GM19324 (cell line): ENCODE results near the gene AGBL4.

Experiments
- ATAC-seq: cut with Tn5 transposase; IDR thresholded peaks from one replicate; pipeline ENCODE4 v1.9.1; 2021; ENCODE audit warnings: mild to moderate bottlenecking, moderate library complexity; ENCODE audit not compliant: unreplicated experiment, low FRiP score

Gene AGBL4

DNA sequence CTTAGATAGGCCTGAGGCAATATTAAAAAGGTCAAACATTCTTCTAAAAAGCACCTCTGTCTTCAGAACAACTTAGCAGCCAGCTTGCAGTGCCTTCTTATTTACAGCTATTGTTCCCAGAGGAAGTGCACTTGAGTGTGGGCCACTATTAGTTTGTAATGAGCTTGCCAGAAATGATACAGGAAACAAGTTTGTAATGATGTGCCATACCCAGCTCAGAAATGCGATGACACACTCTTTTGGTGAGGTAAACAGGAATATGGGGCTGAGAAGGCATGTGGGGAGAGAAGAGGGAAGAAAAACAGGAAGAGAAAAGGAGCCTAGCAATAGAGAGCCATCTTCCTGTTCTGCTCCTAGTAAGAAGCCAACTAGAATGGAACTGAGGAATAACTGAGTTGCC, 295.4 kb downstream of the AGBL4 start:
- no peak for ATAC-seq

DNA sequence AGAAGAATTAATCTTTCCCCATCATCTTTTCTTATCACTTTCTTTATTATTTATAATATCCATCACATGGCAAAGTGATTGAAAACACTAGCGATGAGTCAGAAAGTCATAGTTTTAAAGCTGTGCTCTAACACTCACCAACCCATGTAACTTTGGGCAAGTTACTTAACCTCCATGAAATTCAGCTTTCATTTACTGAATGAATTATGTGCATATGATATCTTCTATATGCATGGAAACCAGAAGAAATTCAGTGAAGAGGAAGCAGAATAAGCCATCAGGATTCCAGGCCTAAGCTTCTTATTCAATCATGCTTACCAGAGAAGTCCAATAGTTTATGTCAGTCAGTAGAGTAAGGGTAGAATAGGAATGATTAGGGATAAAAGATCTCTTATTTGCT, 300.1 kb downstream of the AGBL4 start:
- ATAC-seq = no peak

DNA sequence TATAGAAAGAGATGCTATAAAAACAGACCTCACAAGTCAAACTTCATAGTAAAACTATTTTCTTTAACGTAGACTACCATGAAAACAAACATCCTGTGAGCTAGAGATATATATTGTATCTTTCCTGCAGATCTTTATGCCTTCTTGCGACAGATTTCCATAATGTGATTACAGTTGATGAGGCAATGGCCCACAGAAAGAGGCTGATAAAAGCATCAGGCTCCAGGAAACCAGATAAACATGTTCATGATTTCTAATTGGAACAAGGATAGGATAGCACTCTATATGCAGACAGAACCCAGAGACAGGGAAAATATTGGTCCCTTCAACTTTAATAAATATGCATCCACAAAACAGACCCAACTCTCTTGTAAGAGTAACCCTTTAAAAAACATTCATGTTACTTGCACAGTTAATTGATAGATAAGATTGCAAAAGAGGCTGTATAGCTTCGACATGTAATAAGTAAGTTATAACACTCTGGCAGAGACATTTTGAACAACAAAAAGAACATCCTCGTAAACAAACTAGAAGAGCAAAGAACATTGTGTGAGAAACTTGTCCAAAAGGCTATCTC, 329.4 kb downstream of the AGBL4 start:
- ATAC-seq = no peak

DNA sequence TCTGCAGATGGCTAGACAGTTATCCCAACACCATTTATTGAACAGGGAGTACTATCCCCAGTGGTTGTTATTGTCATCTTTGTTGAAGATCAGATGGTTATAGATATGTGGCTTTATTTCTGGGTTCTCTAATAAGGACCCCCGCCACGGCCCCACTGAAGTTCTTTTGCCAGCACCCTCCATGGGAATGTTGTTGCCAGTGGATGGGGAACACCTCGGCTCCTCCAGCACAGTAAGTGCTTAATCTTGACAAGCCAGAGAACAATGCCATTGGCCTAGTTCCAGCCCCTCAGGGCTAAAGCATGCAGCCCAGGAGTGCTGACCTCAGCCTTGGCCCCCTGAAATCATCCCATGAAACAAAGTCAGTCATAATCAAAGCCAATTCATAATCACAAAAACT, 337.6 kb downstream of the AGBL4 start:
- no peak for ATAC-seq

DNA sequence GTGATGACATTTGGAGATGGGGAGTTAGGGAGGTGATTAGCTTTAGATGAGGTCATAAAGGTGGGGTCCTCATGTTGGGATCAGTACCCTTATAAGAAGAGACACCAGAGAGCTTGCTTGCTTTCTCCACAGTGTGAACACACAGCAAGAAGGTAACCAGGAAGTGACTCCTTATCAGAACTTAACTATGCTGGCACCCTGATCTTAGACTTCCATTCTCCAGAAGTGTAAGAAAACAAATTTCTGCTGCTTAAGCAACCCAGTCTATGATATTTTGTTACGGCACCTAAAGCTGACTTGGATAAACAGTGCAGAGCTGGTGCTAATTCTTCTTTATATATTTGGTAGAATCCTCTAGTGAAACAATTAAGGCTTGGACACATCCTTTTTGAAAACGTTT, 346.0 kb downstream of the AGBL4 start:
- ATAC-seq = no peak

DNA sequence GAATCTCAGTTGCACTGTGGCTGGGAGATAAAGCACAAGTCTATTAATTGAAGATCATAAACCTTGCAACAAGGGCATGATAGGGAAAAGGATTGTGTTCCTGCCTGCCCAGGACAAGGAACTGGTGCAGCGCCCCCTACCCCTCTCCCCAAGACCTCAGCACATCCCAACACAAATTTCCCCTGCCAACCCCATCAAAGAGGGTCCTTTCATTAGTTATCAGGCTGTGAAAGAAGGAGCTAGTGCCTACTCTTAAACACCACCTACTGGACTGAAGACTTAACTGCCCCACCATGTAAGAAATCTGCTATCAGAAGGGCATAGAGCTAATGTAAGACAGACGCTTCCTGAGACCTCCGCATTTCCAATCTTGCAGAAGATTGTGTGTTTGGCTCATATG, 372.6 kb downstream of the AGBL4 start:
- ATAC-seq = no peak

DNA sequence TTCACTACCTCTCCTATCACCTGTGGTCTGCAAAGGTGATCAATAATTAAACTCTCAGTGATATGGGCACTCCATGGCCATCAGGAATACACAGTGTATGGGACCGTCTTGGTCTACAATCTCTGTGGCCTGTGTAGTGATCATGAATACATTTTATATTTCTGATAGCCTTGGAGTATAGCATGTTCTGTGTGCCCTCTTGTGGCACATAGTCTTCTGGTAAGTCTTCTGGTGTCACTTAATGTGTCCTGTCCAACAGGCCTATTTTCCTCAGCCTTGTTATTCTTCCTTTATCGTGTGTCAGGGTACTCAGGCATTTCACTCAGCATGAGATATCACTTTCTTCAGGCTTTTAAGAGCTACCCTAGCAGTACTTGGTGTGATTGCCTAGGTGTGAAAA, 393.6 kb downstream of the AGBL4 start:
- no peak for ATAC-seq

DNA sequence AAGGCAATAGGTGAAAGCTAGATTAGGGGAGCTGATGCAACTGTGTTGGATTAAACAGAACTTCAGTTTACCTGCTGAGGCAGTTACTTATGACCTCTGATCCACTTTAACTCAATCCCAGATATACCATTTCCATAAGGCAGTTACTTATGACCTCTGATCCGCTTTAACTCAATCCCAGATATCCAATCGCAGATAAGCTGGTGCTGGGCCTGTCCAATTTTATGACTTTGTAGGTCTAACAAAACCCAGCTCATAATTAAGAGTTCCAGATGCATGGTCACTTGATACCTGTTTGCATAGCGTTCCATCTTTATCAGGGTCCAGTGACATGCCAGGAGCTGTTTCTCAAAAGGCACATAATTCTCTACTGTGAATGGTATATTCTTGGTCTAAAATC, 396.0 kb downstream of the AGBL4 start:
- no peak for ATAC-seq

DNA sequence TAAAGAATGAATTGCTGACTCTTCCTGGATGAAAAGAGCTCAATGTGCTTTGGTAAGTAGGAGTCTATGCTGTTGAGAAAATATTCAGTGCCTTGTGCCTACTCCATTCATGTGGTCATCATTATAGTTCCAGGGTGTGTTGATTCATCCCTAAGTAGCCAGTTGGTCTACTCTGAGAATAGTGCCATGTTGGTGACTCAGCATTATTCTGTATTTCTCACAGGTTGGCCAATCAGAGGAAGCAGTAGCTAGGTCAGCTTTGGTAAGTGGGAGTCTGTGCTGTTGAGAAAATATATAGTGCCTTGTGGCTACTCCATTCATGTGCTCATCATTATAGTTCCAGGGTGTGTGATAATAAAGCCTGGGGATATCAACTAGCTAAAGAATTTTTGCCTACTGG, 397.3 kb downstream of the AGBL4 start:
- no peak for ATAC-seq

DNA sequence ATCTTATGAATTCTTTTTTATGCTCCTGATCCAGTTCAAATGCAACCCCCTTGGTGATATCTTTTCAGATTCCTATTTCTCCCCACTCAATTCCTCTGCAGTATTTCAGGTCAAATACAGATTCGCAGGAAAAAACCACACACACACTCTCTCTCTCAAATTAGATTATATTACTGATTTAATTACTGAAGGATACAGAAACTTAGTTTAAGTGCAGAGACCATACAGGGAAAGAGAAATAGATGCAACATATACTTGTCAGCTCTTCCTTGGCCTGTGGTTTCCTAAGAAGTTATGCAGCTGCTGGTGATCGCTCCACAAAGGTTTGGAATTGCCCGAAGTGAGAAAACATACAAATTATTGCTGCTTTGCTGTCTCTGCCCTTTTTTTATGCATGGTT, 400.9 kb downstream of the AGBL4 start:
- ATAC-seq = no peak

DNA sequence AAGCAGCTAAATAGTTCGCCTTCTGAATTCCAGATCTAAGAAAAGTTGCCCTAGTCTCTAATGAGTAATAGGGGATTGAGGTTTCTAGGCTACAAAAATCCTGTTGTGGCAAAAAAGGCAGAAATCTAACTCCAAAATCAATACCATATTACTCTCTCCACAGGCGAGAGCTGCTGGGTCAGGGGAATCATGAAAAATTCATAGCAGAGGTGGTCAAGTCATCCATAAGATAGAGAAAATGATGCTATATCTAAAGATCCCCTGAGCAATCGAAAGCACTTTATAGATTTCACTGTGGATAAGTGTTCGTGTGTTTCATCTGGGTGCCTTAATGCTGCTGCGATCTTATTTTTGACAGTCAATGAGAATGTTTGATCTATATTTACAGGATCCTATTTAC, 417.7 kb downstream of the AGBL4 start:
- no peak for ATAC-seq

DNA sequence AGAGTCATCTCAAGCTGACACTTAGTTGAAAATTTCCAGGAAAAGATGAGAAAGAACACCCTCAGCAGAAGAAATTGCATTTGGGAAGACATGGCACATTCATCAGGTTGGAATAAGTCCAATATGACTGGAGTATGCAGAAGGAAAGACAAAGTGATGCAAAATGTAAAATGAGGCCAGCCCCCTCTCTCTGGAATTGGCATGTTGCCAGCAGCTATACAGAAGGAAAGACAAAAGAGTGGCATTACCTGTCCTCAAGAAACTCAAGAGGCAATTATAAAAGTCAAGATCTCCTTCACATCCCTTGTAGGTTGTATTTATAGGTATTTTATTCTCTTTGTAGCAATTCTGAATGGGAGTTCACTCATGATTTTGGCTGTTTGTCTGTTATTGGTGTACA, 426.3 kb downstream of the AGBL4 start:
- no peak for ATAC-seq

DNA sequence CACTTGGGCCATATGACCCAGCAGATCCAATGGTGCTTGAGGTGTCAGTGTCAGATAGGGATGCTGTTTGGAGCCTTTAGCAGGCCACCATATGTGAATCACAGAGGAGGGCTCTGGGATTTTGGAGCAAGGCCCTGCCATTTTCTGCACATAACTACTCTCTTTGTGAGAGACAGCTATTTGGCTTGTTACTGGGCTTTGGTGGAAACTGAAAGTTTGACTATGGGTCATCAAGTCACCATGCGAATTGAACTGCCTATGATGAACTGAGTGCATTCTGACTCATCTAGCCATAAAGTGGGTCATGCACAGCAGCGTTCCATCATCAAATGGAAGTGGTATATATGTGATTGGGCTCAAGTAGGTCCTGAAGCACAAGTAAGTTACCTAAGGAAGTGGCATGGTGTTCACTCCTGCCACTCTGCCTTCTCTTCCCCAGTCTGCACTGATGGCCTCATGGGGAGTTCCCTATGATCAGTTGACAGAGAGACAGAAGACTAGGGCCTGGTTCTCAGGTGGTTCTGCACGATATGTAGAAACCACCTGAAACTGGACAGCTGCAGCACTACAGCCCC, 447.3 kb downstream of the AGBL4 start:
- no peak for ATAC-seq

DNA sequence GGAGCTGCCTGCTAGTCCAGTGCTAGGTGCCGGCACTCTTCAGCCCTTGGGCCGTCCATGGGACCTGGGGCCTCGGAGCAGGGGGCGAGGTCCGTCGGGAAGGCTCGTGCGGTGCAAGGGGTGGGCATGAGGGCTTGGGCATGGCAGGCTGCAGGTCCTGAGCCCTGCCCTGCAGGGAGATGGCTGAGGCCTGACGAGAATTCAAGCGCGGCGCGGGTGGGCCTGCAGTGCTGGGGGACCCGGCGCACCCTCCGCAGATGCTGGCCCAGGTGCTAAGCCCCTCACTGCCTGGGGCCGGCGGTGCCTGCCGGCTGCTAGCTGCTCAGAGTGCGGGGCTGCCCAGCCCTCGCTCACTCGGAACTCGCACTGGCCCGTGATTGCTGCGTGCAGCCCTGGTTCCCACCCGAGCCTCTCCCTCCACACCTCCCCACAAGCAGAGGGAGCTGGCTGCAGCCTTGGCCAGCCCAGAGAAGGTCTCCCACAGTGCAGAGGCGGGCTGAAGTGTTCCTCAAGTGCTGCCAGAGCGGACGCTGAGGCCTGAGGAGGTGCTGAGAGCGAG, 467.0 kb downstream of the AGBL4 start:
- ATAC-seq = no peak

DNA sequence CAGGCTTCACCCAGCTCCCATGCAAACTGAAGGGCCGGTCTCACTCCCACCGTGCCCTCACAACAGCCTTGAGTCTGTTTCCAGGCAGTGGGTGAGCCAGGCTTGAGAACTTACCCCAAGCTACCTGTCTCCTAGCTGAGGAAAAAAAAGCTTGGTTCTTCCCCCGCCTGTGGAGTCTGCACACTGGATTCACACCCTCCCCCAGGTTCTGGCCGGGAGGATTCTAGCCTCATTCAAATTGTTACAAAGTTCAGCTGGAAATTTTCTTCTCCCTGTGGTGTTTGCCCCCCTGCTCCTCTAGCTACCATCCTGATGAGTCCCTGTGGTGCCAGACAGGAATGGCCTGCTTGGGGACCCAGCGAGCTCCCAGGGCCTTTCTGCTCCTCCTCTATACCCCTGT, 471.7 kb downstream of the AGBL4 start:
- no peak for ATAC-seq

DNA sequence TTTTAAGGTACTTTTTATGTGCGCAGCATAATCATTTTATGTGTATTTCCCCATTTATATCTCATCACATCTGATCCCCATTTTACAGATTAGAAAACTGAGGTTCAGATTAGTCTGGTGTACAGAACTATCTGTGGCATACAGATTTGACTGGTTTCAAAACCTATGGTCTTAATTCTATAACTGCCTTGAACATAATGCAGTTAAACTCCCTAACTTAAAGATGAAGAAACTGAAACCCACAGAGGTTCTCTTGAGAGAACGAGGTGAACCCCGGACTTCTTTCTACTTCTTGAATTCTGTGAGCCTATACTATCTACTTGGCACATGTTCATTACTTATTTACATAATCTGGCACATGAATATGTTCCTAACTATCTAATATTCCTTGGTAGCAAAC, 479.1 kb downstream of the AGBL4 start:
- no peak for ATAC-seq

DNA sequence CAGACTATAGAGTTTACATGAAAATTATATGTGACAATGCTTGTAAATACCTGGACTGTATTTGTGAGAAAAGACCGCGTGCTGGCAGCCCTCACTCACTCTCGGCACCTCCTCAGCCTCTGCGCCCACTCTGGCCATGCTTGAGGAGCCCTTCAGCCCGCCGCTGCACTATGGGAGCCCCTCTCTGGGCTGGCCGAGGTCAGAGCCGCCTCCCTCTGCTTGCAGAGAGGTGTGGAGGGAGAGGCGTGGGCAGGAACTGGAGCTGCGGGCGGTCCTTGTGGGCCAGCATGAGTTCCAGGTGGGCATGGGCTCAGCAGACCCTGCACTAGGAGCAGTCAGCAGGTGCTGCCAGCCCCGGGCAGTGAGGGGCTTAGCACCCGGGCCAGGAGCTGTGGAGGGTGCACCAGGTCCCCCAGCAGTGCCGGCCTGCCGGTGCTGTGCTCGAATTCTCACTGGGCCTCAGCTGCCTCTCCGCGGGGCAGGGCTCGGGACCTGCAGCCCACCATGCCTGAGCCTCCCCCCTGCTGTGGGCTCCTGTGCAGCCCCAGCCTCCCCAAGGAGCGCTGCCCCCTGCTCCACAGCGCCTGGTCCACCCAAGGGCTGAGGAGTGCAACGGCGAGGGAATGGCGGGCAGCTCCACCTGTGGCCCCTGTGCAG, 482.5 kb downstream of the AGBL4 start:
- ATAC-seq = no peak

DNA sequence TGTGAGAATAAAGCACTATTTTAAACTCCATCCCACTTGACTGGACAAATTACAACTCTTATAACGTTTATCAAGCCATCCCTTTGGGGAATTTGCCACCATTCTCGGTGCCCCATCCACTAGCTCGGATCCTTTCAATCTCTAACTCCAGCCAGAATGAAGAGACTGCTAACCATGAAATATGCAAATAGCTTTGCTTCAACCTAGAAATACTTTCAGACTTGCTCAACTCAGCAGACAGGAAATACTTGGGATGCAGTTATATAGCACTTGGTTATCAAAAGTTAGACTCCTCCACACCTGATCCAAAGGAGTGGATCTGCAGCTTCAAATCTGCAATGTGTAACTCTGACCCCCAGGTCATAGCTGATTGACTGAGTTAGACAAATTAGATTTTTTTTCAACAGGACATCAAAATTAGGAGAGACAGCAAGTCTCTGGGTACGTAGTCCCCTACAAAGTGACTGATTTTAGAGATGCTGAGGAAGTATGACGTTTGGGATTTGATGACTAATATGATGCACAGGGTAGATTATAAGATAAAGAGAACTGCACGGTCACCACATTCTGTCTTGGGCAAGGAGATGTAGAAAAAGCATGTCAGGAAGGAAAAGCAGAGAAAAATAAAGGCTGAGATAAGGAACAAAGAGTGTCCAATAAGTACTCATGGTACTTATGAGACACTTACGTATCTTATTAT, 496.0 kb downstream of the AGBL4 start:
- no peak for ATAC-seq

DNA sequence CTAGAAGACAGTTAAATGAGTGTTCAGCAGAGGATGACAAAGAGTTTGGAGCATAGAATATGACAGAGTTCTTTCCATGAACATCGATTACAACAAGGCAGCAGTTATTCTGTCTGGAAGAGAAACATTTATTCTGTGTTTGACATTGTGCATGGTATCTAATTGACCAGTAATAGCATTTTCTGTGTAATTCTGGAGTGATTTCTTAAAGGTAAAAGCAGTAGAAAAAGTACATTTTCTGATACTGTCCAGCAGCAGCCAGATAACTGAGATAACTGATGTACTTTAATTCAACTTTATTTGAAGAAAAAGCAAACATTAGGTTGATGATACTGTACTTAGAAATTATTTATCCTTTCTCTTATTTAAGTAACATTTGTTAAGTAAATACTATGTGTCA, 497.1 kb downstream of the AGBL4 start:
- no peak for ATAC-seq

DNA sequence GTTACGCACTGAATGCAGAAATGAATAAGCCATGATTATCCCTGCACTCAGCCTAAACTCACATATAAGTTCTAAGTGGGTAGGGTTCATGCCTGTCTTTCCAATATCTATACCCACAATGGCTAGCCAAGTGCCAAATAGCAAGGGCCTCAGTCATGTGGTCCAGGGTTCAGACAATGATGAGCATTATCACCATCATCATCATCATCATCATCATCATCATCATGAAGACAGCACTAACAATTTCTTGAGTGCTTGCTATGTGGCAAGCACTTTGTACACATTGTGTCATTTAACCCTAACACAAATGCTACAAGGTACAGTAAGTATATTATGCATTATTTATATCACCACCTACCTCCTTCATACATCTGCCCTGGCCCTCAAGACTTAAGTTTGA, 500.0 kb downstream of the AGBL4 start:
- ATAC-seq = no peak

DNA sequence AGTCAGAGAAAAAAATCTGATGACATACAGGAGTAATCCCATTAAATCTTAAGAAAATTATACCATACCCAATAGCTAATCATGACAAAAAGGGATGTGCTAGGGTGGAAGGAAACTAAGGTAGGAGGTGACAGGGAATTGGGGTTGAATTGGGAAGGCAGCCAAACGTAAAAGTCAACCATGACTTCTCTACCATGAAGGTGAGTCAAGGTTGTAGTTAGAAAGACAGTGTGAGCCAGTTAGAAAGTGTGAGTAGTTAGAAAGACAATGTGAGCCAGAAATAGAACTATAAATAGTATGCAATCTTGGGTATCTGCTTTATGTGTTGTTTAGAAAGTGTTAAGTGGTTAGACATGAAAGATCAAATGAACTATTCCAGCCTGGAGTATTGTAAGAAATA, 556.8 kb downstream of the AGBL4 start:
- no peak for ATAC-seq
